22Rv1 (cell line): ENCODE data around the gene SYCP1.

Experiments
- ZFX ChIP-seq: fragments of 450-650 bp; IDR thresholded peaks from 2 replicates; pipeline ENCODE4 v1.6.1; 2017; ENCODE audit warnings: antibody characterized with exemption, borderline replicate concordance
- TF ChIP-seq, protein P1 (sequence below): fragments of 450-650 bp; IDR thresholded peaks from 2 replicates; pipeline ENCODE4 v1.5.1; 2017; ENCODE audit warnings: mild to moderate bottlenecking

- TF ChIP-seq, protein P1, sequence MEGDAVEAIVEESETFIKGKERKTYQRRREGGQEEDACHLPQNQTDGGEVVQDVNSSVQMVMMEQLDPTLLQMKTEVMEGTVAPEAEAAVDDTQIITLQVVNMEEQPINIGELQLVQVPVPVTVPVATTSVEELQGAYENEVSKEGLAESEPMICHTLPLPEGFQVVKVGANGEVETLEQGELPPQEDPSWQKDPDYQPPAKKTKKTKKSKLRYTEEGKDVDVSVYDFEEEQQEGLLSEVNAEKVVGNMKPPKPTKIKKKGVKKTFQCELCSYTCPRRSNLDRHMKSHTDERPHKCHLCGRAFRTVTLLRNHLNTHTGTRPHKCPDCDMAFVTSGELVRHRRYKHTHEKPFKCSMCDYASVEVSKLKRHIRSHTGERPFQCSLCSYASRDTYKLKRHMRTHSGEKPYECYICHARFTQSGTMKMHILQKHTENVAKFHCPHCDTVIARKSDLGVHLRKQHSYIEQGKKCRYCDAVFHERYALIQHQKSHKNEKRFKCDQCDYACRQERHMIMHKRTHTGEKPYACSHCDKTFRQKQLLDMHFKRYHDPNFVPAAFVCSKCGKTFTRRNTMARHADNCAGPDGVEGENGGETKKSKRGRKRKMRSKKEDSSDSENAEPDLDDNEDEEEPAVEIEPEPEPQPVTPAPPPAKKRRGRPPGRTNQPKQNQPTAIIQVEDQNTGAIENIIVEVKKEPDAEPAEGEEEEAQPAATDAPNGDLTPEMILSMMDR: no peak
- no peak for TF ChIP-seq ZFX
Measured at GRCh38 chr1:114903480-114903879, 48.8 kb downstream of the SYCP1 start.
